ENCODE results near the gene TEX2.
"Not testable (repeated sequence)": the region's sequence is repeated elsewhere in the genome, so short reads cannot be mapped to it uniquely, and the experiment has no call there.

The TEX2 gene

GRCh38 chr17:64178011-64178825 is 84.8 kb downstream of the TEX2 start:
- DNase-seq = no peak

GRCh38 chr17:64177311-64178010 is 85.6 kb downstream of the TEX2 start:
- DNase-seq = no peak

GRCh38 chr17:64176556-64176955 is 86.5 kb downstream of the TEX2 start:
- no peak for DNase-seq

- DNase-seq = no peak
Measured at GRCh38 chr17:64174686-64175456, 88.2 kb downstream of the TEX2 start.

- DNase-seq = no peak
Measured at GRCh38 chr17:64173646-64174045, 89.4 kb downstream of the TEX2 start.

GRCh38 chr17:64172510-64172909 is 90.5 kb downstream of the TEX2 start:
- no peak for DNase-seq

GRCh38 chr17:64171041-64171440 is 92.0 kb downstream of the TEX2 start:
- DNase-seq = no peak

- DNase-seq = no peak
Measured at GRCh38 chr17:64170286-64170685, 92.8 kb downstream of the TEX2 start.

GRCh38 chr17:64167666-64168065 is 95.4 kb downstream of the TEX2 start:
- DNase-seq = not testable (repeated sequence)

GRCh38 chr17:64166876-64167275 is 96.2 kb downstream of the TEX2 start:
- no peak for DNase-seq

GRCh38 chr17:64165347-64165746 is 97.7 kb downstream of the TEX2 start:
- DNase-seq = no peak

- no peak for DNase-seq
Measured at GRCh38 chr17:64164596-64165285, 98.3 kb downstream of the TEX2 start.

GRCh38 chr17:64163468-64163867 is 99.6 kb downstream of the TEX2 start:
- DNase-seq = no peak

GRCh38 chr17:64162554-64162953 is 100.5 kb downstream of the TEX2 start:
- no peak for DNase-seq

GRCh38 chr17:64161380-64162176 is 101.5 kb downstream of the TEX2 start:
- no peak for DNase-seq

GRCh38 chr17:64160378-64160777 is 102.7 kb downstream of the TEX2 start:
- DNase-seq = no peak

- no peak for DNase-seq
Measured at GRCh38 chr17:64158831-64159590, 104.0 kb downstream of the TEX2 start.

- DNase-seq = no peak
Measured at GRCh38 chr17:64158406-64158805, 104.7 kb downstream of the TEX2 start.

- DNase-seq = no peak
Measured at GRCh38 chr17:64157669-64158180, 105.3 kb downstream of the TEX2 start.

- DNase-seq = no peak
Measured at GRCh38 chr17:64156670-64157069, 106.4 kb downstream of the TEX2 start.

Data from central memory CD4-positive, alpha-beta T cell (primary cell).